ENCODE measurements around the gene YTHDF2. TPM values are rescaled to one million over a fixed set of nuclear protein-coding genes. Genes with fewer than 3 reads are reported as not detected.

Gene YTHDF2
- total RNA-seq, 3 donors from 2014 or later (not counting 1 experiment from before 2014, with no cell fraction given) = 78.9 to 98.3 (median 97.9) TPM

DNA sequence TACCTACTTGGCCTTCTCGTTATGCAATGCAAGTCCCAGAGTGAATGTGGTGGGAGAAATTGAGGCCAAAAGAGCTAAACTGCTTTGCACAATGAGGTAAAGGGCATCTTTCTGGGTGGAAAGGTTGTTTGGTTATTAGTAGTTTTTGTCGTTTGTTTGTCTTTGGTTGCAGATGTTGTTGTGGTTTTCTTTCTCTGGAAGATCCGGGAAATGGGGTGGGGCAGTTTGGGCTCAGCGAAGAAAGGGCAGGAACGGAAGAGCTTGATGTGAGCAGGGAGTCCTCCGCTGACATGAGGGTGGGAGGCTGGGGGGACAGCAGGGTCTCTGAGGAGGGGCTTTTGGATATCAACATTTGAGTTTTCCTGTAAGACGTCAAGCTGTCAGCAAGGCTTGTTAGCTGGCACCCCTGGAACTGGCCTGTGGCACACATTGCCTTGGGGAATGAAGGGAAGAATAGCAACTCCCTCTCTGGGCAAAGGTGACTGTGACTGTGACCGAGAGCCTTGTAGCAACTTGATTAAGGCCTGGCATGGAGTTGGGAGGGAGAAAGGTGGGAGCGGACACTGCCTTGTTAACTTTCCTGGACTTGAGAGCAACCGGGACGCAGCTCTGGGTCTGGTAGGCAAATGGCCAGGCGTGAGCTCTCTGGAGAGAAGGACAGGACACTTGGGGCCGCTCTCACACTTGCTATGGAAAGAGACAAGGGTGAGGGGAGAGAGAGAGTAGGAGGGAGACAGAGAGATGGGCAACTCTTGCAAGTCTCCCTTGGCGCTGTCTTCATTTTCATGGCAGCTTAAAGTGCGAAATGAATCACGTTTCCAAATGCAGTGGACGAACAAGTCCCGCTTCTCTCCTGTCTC is 59.8 kb downstream of the YTHDF2 start:
- Histone ChIP-seq H3K36me3 (ENCODE audit: control insufficient read depth, insufficient read depth, low read length) (no peaks in the 10 kb centered on the region), H3K4me3 (ENCODE audit: low read length) (no peak overlapping the region), H3K27me3 (ENCODE audit: control insufficient read depth, insufficient read depth, low read length) (no peaks in the 10 kb centered on the region), H3K27ac (ENCODE audit: low read length) (no peak overlapping the region), H3K4me1 (ENCODE audit: control insufficient read depth, insufficient read depth, low read length) (no peaks in the 10 kb centered on the region), H3K9me3 (ENCODE audit: control insufficient read depth, insufficient read depth, low read length) (no peaks in the 10 kb centered on the region)
- intact Hi-C loops (cut with micrococcal nuclease) = no loop called here
- TF ChIP-seq, protein P1, sequence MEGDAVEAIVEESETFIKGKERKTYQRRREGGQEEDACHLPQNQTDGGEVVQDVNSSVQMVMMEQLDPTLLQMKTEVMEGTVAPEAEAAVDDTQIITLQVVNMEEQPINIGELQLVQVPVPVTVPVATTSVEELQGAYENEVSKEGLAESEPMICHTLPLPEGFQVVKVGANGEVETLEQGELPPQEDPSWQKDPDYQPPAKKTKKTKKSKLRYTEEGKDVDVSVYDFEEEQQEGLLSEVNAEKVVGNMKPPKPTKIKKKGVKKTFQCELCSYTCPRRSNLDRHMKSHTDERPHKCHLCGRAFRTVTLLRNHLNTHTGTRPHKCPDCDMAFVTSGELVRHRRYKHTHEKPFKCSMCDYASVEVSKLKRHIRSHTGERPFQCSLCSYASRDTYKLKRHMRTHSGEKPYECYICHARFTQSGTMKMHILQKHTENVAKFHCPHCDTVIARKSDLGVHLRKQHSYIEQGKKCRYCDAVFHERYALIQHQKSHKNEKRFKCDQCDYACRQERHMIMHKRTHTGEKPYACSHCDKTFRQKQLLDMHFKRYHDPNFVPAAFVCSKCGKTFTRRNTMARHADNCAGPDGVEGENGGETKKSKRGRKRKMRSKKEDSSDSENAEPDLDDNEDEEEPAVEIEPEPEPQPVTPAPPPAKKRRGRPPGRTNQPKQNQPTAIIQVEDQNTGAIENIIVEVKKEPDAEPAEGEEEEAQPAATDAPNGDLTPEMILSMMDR (IDR thresholded peaks at IDR 0.05) = no peak
- H3K36me3 Mint-ChIP-seq = no peaks in the 10 kb centered on the region
- H3K4me3 Mint-ChIP-seq = no peak overlapping the region
- 79% methylated on average over 18 of the region's 18 CpGs for WGBS (ENCODE audit: insufficient coverage)
- DNase-seq = no peak
- H3K27me3 Mint-ChIP-seq (ENCODE audit: low read depth in 2 of 2) = peaks cover 7% of the 10 kb centered on the region in 2 donors
- ATAC-seq = no peak
- H3K9me3 Mint-ChIP-seq = no peaks in the 10 kb centered on the region
- H3K4me1 Mint-ChIP-seq = no peaks in the 10 kb centered on the region
- no peak overlapping the region for H3K27ac Mint-ChIP-seq

DNA sequence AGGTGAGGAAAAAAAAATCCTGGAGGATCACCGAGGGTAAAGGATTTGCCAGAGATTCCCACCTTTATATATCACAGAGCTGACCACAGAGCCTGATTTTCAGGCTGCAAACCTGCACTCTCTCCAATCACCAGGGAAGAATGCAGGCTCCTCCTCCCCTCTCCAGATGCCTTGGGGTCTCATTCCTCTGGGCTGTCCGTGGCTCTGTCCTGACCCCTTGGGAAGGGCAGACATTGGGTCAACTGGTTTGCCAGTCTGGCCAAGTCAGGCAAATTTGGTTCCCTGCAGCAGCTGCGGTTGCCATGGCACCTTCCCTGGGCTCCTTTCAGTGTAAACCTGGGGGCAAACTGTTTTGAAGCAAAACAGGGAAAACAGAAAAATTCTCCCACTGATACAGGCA is 63.6 kb downstream of the YTHDF2 start:
- no peak for ATAC-seq
- Histone ChIP-seq H3K9me3 (ENCODE audit: control insufficient read depth, insufficient read depth, low read length) (no peaks in the 10 kb centered on the region), H3K36me3 (ENCODE audit: control insufficient read depth, insufficient read depth, low read length) (no peaks in the 10 kb centered on the region), H3K27me3 (ENCODE audit: control insufficient read depth, insufficient read depth, low read length) (no peaks in the 10 kb centered on the region), H3K4me1 (ENCODE audit: control insufficient read depth, insufficient read depth, low read length) (no peaks in the 10 kb centered on the region), H3K27ac (ENCODE audit: low read length) (no peak overlapping the region), H3K4me3 (ENCODE audit: low read length) (no peak overlapping the region)
- TF ChIP-seq, protein P1 (IDR thresholded peaks at IDR 0.05) = no peak
- Mint-ChIP-seq H3K4me3 (no peak overlapping the region), H3K36me3 (no peaks in the 10 kb centered on the region), H3K27ac (no peak overlapping the region), H3K4me1 (no peaks in the 10 kb centered on the region), H3K27me3 (ENCODE audit: low read depth in 2 of 2) (peaks cover 7 to 10% of the 10 kb centered on the region in 2 donors), H3K9me3 (no peaks in the 10 kb centered on the region)
- WGBS (ENCODE audit: insufficient coverage) = 75% methylated on average over 2 of the region's 3 CpGs
- intact Hi-C loops (cut with micrococcal nuclease) = no loop called here
- no peak for DNase-seq

DNA sequence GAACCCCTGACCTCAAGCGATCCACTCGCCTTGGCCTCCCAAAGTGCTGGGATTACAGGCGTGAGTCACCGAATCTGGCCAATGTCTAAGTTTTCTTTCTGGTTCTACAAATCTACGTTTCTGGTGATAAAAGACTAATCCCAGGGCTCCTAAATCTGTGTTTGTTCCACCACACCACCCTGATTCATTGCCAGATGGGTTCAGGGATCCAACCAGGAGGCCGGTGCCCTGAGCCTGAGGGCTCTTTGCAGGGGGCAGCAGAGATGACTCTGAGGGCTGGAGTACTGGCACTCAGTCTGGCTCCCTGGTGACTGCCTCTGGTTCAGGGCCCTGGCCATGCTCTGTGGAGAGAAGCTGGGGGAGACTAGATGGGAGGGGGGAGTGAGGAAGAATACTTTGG is 64.7 kb downstream of the YTHDF2 start:
- ATAC-seq = no peak
- Mint-ChIP-seq H3K4me3 (no peak overlapping the region), H3K27ac (no peak overlapping the region), H3K9me3 (no peaks in the 10 kb centered on the region), H3K27me3 (ENCODE audit: low read depth in 2 of 2) (peaks cover 2 to 10% of the 10 kb centered on the region in 2 donors), H3K4me1 (no peaks in the 10 kb centered on the region), H3K36me3 (no peaks in the 10 kb centered on the region)
- DNase-seq = no peak
- Histone ChIP-seq H3K27me3 (ENCODE audit: control insufficient read depth, insufficient read depth, low read length) (no peaks in the 10 kb centered on the region), H3K4me3 (ENCODE audit: low read length) (no peak overlapping the region), H3K27ac (ENCODE audit: low read length) (no peak overlapping the region), H3K9me3 (ENCODE audit: control insufficient read depth, insufficient read depth, low read length) (no peaks in the 10 kb centered on the region), H3K36me3 (ENCODE audit: control insufficient read depth, insufficient read depth, low read length) (no peaks in the 10 kb centered on the region), H3K4me1 (ENCODE audit: control insufficient read depth, insufficient read depth, low read length) (no peaks in the 10 kb centered on the region)
- TF ChIP-seq, protein P1 (IDR thresholded peaks at IDR 0.05) = no peak
- 94% methylated on average over 6 of the region's 6 CpGs for WGBS (ENCODE audit: insufficient coverage)
- intact Hi-C loops (cut with micrococcal nuclease) = no loop called here

Data from natural killer cell (primary cell).